Heart left ventricle (tissue), 16 donors: Measurements from ENCODE around the gene UCMA. TPM values are rescaled to one million over a fixed set of nuclear protein-coding genes. Genes with fewer than 3 reads are reported as not detected.
"Not testable (repeated sequence)": the region's sequence is repeated elsewhere in the genome, so short reads cannot be mapped to it uniquely, and the experiment has no call there.

Source experiments
- ATAC-seq, 4 donors: fragments of 200-7000 bp; cut with Tn5 transposase; one replicate each; pipeline ENCODE4 v1.9.1; 2020 to 2022; ENCODE audit warnings: moderate library complexity in 4 of 4, mild to moderate bottlenecking in 3 of 4, moderate number of reproducible peaks in 1 of 4
- DNase-seq, 5 donors: peaks; one replicate each; pipeline ENCODE4 v3.0.0-alpha.2; 2020
- H3K27ac ChIP-seq, 12 donors: fragments of 200-600 bp; sonication (generic) in 4 of 12; one replicate each; pipeline versions ENCODE4 v1.5.0 to v1.8.0; 2016 to 2022; ENCODE audit warnings: mild to moderate bottlenecking in 2 of 12
- H3K27me3 ChIP-seq, 9 donors: fragments of 200-600 bp; sonication (generic) in 2 of 9; one replicate each; pipeline versions ENCODE4 v1.5.1 to v1.8.0; 2016 to 2022; ENCODE audit warnings: mild to moderate bottlenecking in 3 of 9
- H3K36me3 ChIP-seq, 9 donors: fragments of 200-600 bp; sonication (generic) in 2 of 9; one replicate each; pipeline versions ENCODE4 v1.5.0 to v1.8.0; 2018 to 2022; ENCODE audit warnings: mild to moderate bottlenecking in 2 of 9
- H3K4me1 ChIP-seq, 12 donors: fragments of 200-600 bp; sonication (generic) in 4 of 12; one replicate each; pipeline versions ENCODE4 v1.5.0 to v1.8.0; 2016 to 2022; ENCODE audit warnings: mild to moderate bottlenecking in 3 of 12
- H3K4me3 ChIP-seq, 12 donors: fragments of 200-600 bp; sonication (generic) in 4 of 12; one replicate each; pipeline versions ENCODE4 v1.5.0 to v1.8.0; 2017 to 2022; ENCODE audit warnings: mild to moderate bottlenecking in 9 of 12, moderate library complexity in 4 of 12
- H3K9me3 ChIP-seq, 12 donors: fragments of 200-600 bp; sonication (generic) in 4 of 12; one replicate each; pipeline versions ENCODE4 v1.5.0 to v1.8.0; 2016 to 2022; ENCODE audit warnings: mild to moderate bottlenecking in 1 of 12
- POLR2A ChIP-seq, 2 donors: fragments of 450-650 bp; IDR thresholded peaks; one replicate each; pipeline ENCODE4 v1.6.1; 2017; ENCODE audit warnings: antibody characterized with exemption in 2 of 2, mild to moderate bottlenecking in 2 of 2, moderate library complexity in 2 of 2
- WGBS, 4 donors: extraction: QIAGEN DNeasy Blood & Tissue Kit in 2 of 4; methylation state at CpG; one replicate each; pipeline versions ENCODE4 v1.1.5 to v1.1.7; 2013 to 2018; 5-methylcytosine and 5-hydroxymethylcytosine counted together
- intact Hi-C, 10 donors: fragments of 100-400 bp; cut with DNase I; formaldehyde crosslinking; loops; one replicate each; pipeline versions ENCODE4 v1.11.1 to v1.14.2; 2022
- long read RNA-seq, 3 donors: library from polyadenylated mRNA; unstranded; transcript quantifications; one replicate each; pipeline ENCODE4 v2.0.0, GENCODE V29; 2020 to 2021
- polyA plus RNA-seq, 2 donors: library from polyadenylated mRNA; stranded (reverse); fragments of 200-250 nt; gene quantifications; one replicate each; pipeline ENCODE4 v1.2.3, GENCODE V29; 2013
- total RNA-seq, 9 donors: library from RNA; depleted of rRNA in 2 of 9; stranded (reverse); fragments of >200 nt in 2 of 9; fragmentation: NEBNext Ultra II Directional in 3 of 9; extraction: Animal tissue kit (Norgen Biotek cat#: 25700) in 3 of 9; gene quantifications; one replicate each; pipeline versions ENCODE4 v1.1.0 to v1.2.4, GENCODE V29; 2016 to 2023
- TF ChIP-seq, protein P1 (sequence below), 12 donors: fragments of 200-600 bp; sonication (generic) in 4 of 12; IDR thresholded peaks; one replicate each; pipeline versions ENCODE4 v1.5.0 to v1.8.0; 2018 to 2022; ENCODE audit warnings: antibody characterized with exemption in 12 of 12, mild to moderate bottlenecking in 5 of 12
- donor health status: ischemic (EF 13 %, LVEDD 7.1; RV severe dilation, severe dysfunction).
- donor health status: healthy with polysubstance abuse.
- donor health status: DM: no; HTN: yes; CAD: no.
- donor health status: DM: no; HTN: no; CAD: no.
- donor health status: ischemic (EF 25% LVEDD 6.9; RV normal size, moderate dysfunction).
- donor health status: ischemic (EF 25% LVEDD 5.7; RV mildly dilated, moderate dysfunction).
- donor health status: healthy.
- donor health status: DM: yes; HTN: yes; CAD: no.
- donor health status: ischemic (EF 35%, LVEDD 5.7; RV mildly dilated, moderate dysfunction).
- donor health status: nonischemic (EF 11% LVEDD 7.7; RV severe dilation, severe dysfunction).
- donor health status: DM: yes; HTN: yes; CAD: no.
- donor health status: PGD.
- donor health status: ischemic (EF 29% LVEDD 5.4; RV normal size, mild dysfunction).
- donor health status: nonischemic (EF 23%, LVEDD 6.1; RV moderate dilation, normal function).

Gene UCMA
- total RNA-seq (under 1 TPM in 1 of 9 donors, not detected in 8; 0.38 TPM), polyA plus RNA-seq (not detected)
- long read RNA-seq, donor 1 = 0 reads
- long read RNA-seq, donor 2 = 0 reads
- long read RNA-seq, donor 3 = 0 reads

DNA sequence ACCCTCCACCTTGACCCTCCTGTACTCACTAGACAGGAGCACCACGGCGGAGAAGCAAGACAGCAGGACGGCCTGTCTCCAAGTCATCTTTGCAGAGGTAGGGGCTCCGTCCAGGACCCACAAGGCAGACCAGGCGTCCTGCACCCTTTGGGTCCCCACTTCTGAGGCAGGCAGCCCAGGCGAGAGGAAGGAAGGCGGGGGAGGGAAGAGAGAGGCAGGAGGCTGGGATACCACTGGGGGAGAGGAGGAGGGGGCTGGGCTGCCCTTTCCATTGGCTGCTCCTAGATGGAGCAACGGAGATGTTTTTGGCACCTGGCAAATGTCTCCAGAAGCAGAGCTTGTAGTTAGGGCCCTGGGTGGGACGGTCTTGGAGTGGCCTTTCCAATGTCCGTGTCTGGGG, at the start of gene UCMA:
UCMA (minus strand) TSS at position 203 of the 400 bp plus-strand sequence; CDS start at position 87, 116 bp downstream.
- TF ChIP-seq POLR2A (IDR thresholded peaks at IDR 0.05) = no peak
- TF ChIP-seq, protein P1, sequence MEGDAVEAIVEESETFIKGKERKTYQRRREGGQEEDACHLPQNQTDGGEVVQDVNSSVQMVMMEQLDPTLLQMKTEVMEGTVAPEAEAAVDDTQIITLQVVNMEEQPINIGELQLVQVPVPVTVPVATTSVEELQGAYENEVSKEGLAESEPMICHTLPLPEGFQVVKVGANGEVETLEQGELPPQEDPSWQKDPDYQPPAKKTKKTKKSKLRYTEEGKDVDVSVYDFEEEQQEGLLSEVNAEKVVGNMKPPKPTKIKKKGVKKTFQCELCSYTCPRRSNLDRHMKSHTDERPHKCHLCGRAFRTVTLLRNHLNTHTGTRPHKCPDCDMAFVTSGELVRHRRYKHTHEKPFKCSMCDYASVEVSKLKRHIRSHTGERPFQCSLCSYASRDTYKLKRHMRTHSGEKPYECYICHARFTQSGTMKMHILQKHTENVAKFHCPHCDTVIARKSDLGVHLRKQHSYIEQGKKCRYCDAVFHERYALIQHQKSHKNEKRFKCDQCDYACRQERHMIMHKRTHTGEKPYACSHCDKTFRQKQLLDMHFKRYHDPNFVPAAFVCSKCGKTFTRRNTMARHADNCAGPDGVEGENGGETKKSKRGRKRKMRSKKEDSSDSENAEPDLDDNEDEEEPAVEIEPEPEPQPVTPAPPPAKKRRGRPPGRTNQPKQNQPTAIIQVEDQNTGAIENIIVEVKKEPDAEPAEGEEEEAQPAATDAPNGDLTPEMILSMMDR (IDR thresholded peaks at IDR 0.05) = no peak
- 40 to 47% (median 47%) methylated on average over 10 of the region's 10 CpGs for WGBS, 4 donors
- H3K36me3 ChIP-seq = no peaks in the 10 kb centered on the region
- intact Hi-C loops = no loop called here
- H3K9me3 ChIP-seq = no peaks in the 10 kb centered on the region
- ATAC-seq (no peak), DNase-seq (no peak)
- no peaks in the 10 kb centered on the region for H3K4me1 ChIP-seq
- no peak within 1 kb of the TSS for H3K27ac ChIP-seq
- peaks cover 0 to 14% (median 5%) of the 10 kb centered on the region in 9 donors for H3K27me3 ChIP-seq
- H3K4me3 ChIP-seq = no peak within 1 kb of the TSS

- DNase-seq, H3K27ac ChIP-seq, H3K27me3 ChIP-seq, H3K9me3 ChIP-seq, ATAC-seq, H3K4me1 ChIP-seq, intact Hi-C loops, H3K4me3 ChIP-seq: not testable (repeated sequence)
- WGBS, 4 donors = 93 to 98% (median 96%) methylated on average over 6 of the region's 6 CpGs
- peaks cover 2 to 96% (median 80%) of the 10 kb centered on the region in 9 donors for H3K36me3 ChIP-seq
Observed at GRCh38 chr10:13282348-13282747, 48.2 kb upstream of the UCMA start.

GRCh38 chr10:13276749-13277365, 42.7 kb upstream of the UCMA start:
- WGBS, 4 donors = 47 to 63% (median 54%) methylated on average over 4 of the region's 4 CpGs
- no peak for DNase-seq
- H3K36me3 ChIP-seq = peaks cover 2 to 50% (median 41%) of the 10 kb centered on the region in 9 donors
- no peak overlapping the region for H3K4me3 ChIP-seq
- H3K27me3 ChIP-seq = no peaks in the 10 kb centered on the region
- H3K9me3 ChIP-seq = no peaks in the 10 kb centered on the region
- no peak for ATAC-seq
- TF ChIP-seq, protein P1 (IDR thresholded peaks at IDR 0.05) = peak in 5 of 12 donors; percentile 9 to 31 (median 26)
- TF ChIP-seq POLR2A (IDR thresholded peaks at IDR 0.05) = no peak
- peaks cover 0 to 11% (median 1%) of the 10 kb centered on the region in 12 donors for H3K4me1 ChIP-seq
- intact Hi-C loops = loop anchor here in 1 of 10 donors (10.0 kb wide), 1 partner anchor 112 kb away; the partner anchor contains the start of gene MCM10
- H3K27ac ChIP-seq = no peak overlapping the region

DNA sequence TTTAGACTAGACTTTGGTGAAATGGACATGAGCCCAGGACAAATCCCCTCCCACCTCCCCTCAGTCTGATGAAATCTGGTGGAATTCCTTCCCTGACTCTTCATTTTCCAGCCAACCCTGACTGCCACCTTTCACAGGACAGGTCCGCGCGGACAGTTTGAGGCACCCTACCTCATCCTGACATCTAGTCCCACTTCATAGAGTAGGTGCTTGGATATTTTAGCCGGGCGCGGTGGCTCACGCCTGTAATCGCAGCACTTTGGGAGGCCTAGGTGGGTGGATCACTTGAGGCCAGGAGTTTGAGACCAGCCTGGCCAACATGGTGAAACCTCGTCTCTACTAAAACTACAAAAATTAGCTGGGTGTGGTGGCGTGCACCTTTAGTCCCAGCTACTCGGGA, 42.0 kb upstream of the UCMA start:
- H3K4me3 ChIP-seq, H3K9me3 ChIP-seq, H3K27me3 ChIP-seq, ATAC-seq, DNase-seq, H3K27ac ChIP-seq: not testable (repeated sequence)
- peaks cover 0 to 14% (median 3%) of the 10 kb centered on the region in 12 donors for H3K4me1 ChIP-seq
- WGBS, 4 donors = 96 to 97% (median 97%) methylated on average over 11 of the region's 11 CpGs
- peaks cover 2 to 43% (median 34%) of the 10 kb centered on the region in 9 donors for H3K36me3 ChIP-seq
- intact Hi-C loops = loop anchor here in 1 of 10 donors (10.0 kb wide), 1 partner anchor 111 kb away; the partner anchor contains the start of gene MCM10

DNA sequence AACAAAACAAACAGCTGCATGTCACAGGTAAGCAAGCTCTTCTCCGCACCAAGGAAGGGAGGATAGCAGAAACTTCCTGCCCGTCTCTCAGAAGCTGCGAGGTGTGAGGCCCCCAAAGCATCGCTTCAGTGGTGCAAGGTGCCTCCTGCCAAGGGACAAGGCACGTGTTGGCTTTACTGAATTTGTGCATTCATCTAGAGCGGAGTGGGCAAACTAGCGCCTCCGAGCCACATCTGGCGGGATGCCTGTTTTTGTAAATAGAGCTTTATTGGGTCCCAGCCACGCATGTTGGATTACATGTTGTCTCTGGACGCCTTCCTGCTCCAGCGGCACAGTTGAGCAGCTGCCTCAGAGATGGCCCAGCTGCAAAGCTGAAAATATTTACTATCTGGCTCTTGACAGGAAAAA, 38.0 kb upstream of the UCMA start:
- no peaks in the 10 kb centered on the region for H3K9me3 ChIP-seq
- no peak overlapping the region for H3K4me3 ChIP-seq
- WGBS, 4 donors = 56 to 71% (median 65%) methylated on average over 12 of the region's 12 CpGs
- H3K27ac ChIP-seq = peak overlapping the region in 4 of 12 donors; percentile 5 to 32 (median 26)
- no peak for TF ChIP-seq POLR2A (IDR thresholded peaks at IDR 0.05)
- TF ChIP-seq, protein P1 (IDR thresholded peaks at IDR 0.05) = no peak
- DNase-seq (peak; percentile 40 to 74 (median 58)), ATAC-seq (peak in 3 of 4 donors; percentile 53 to 74 (median 59))
- no peaks in the 10 kb centered on the region for H3K27me3 ChIP-seq
- intact Hi-C loops = loop anchor here in 1 of 10 donors (10.0 kb wide), 1 partner anchor 107 kb away; the partner anchor contains the start of gene MCM10
- H3K36me3 ChIP-seq = peaks cover 0 to 3% (median 0%) of the 10 kb centered on the region in 9 donors
- peaks cover 0 to 15% (median 3%) of the 10 kb centered on the region in 12 donors for H3K4me1 ChIP-seq
